K562 (cell line): ENCODE results near the gene PALLD. TPM values are rescaled to one million over a fixed set of nuclear protein-coding genes. Genes with fewer than 3 reads are reported as not detected.

ENCODE experiments used
- ATAC-seq: fragments of 200-7000 bp; cut with Tn5 transposase; 3 replicates; pipeline ENCODE4 v1.9.1; 2020; ENCODE audit warnings: moderate library complexity
- BruUV-seq: library from RNA; stranded (reverse); fragments of 400-500 nt; replicated peaks from 2 replicates; lab custom pipeline; 2021; lab: Mats Ljungman, UMichigan
- CTCF ChIA-PET: fragments of 300-600 bp; formaldehyde crosslinking; extraction: SDS; loops from one replicate; lab custom pipeline; 2021; ENCODE audit warnings: low intra/inter-chr PET ratio; lab: Yijun Ruan, JAX
- POLR2A ChIA-PET: fragments of 300-600, 350-650 bp; sonication (Branson Sonifier 250); formaldehyde crosslinking; extraction: SDS; loops from one replicate; lab custom pipeline; 2021; ENCODE audit warnings: antibody characterized with exemption, inconsistent platforms; lab: Yijun Ruan, JAX
- DNase-seq, 4 experiments: peaks; one replicate each; pipeline versions ENCODE4 v3.0.0 to v3.0.0-alpha.2; 2011 to 2018; ENCODE audit warnings: low spot score in 3 of 4, mixed read lengths in 3 of 4; ENCODE audit errors: extremely low read depth in 1 of 4
- FAIRE-seq: peaks from 2 replicates; lab custom pipeline; 2011; peaks lifted over from hg19 to GRCh38; lab: Jason Lieb, UNC
- H2AFZ ChIP-seq: 2 replicates; pipeline ENCODE4 v1.6.0; 2011; ENCODE audit warnings: low read depth, low read length, control low read depth, inconsistent platforms
- H3K27ac ChIP-seq: fragments of 200-600 bp; 3 replicates; pipeline ENCODE4 v1.8.0; 2011; ENCODE audit warnings: low read depth, mild to moderate bottlenecking, control low read depth, inconsistent platforms, low read length, moderate library complexity, mixed read lengths; ENCODE audit errors: extremely low read depth
- H3K27me3 ChIP-seq, 2 experiments: fragments of 300-600 bp in 1 of 2; 2 replicates in 1 of 2; 3 replicates in 1 of 2; pipeline versions ENCODE4 v1.6.0 to v1.8.0; 2011; ENCODE audit warnings: inconsistent platforms in 2 of 2, low read length in 2 of 2, mild to moderate bottlenecking in 1 of 2, mixed read lengths in 1 of 2, moderate library complexity in 1 of 2; ENCODE audit not compliant: control insufficient read depth in 2 of 2, insufficient read depth in 2 of 2
- H3K36me3 ChIP-seq: fragments of 300-600 bp; 3 replicates; pipeline ENCODE4 v1.8.0; 2011; ENCODE audit warnings: mild to moderate bottlenecking, low read length, inconsistent platforms; ENCODE audit not compliant: control insufficient read depth, insufficient read depth
- H3K4me1 ChIP-seq, 2 experiments: fragments of 200-600 bp in 1 of 2; replicated peaks in 1 of 2; 2 replicates in 1 of 2; 3 replicates in 1 of 2; pipeline versions ENCODE4 v1.5.1 to v1.8.0; 2011; ENCODE audit warnings: inconsistent platforms in 2 of 2, low read length in 2 of 2, mild to moderate bottlenecking in 1 of 2, mixed read lengths in 1 of 2, moderate library complexity in 1 of 2; ENCODE audit not compliant: control insufficient read depth in 2 of 2, insufficient read depth in 2 of 2
- H3K4me2 ChIP-seq: 2 replicates; pipeline ENCODE4 v1.6.1; 2011; ENCODE audit warnings: low read length, control low read depth, inconsistent platforms, mixed read lengths; ENCODE audit not compliant: insufficient read depth
- H3K4me3 ChIP-seq: fragments of 200-600 bp; sonication (generic), shearing (Covaris generic); 2 replicates; pipeline ENCODE4 v1.5.1; 2016; ENCODE audit warnings: control low read depth, inconsistent platforms
- H3K79me2 ChIP-seq: fragments of 200-600 bp; 3 replicates; pipeline ENCODE4 v1.8.0; 2011; ENCODE audit warnings: low read length, inconsistent platforms; ENCODE audit not compliant: control insufficient read depth, insufficient read depth
- H3K9ac ChIP-seq, 2 experiments: 2 replicates each; pipeline versions ENCODE4 v1.6.0 to v1.6.1; 2011; ENCODE audit warnings: low read depth in 2 of 2, low read length in 2 of 2, control low read depth in 1 of 2, inconsistent platforms in 1 of 2, mild to moderate bottlenecking in 1 of 2, mixed read lengths in 1 of 2; ENCODE audit not compliant: insufficient read depth in 1 of 2
- H3K9me1 ChIP-seq: one replicate; pipeline ENCODE4 v1.6.0; 2011; ENCODE audit warnings: inconsistent platforms, mild to moderate bottlenecking, low read length, moderate library complexity; ENCODE audit not compliant: control insufficient read depth, insufficient read depth
- H3K9me3 ChIP-seq: replicated peaks from 2 replicates; pipeline ENCODE4 v1.5.1; 2011; ENCODE audit warnings: low read depth, low read length, inconsistent platforms; ENCODE audit not compliant: control insufficient read depth, insufficient read depth
- H4K20me1 ChIP-seq: replicated peaks from 2 replicates; pipeline ENCODE4 v1.6.1; 2011; ENCODE audit warnings: low read length, inconsistent platforms, mixed read lengths; ENCODE audit not compliant: control insufficient read depth, insufficient read depth
- ATF4 ChIP-seq: fragments of 450-650 bp; formaldehyde crosslinking; IDR thresholded peaks from 2 replicates; pipeline ENCODE4 v1.4.0; 2022; ENCODE audit warnings: mild to moderate bottlenecking, moderate library complexity
- DLX4 ChIP-seq: fragments of 250-450 bp; sonication (Bioruptor Pico); IDR thresholded peaks from 2 replicates; pipeline ENCODE4 v1.6.1; 2021; ENCODE audit warnings: mild to moderate bottlenecking
- E2F4 ChIP-seq: sonication (generic); formaldehyde crosslinking; IDR thresholded peaks from 2 replicates; pipeline ENCODE4 v1.8.0; 2022; ENCODE audit warnings: mild to moderate bottlenecking, low read depth, missing genetic modification reagents
- SMAD2 ChIP-seq: fragments of 150-350 bp; IDR thresholded peaks from 2 replicates; pipeline ENCODE4 v1.6.1; 2014; ENCODE audit warnings: low read depth, mild to moderate bottlenecking, low read length
- SRSF9 ChIP-seq: fragments of 200-400 bp; formaldehyde crosslinking; IDR thresholded peaks from 2 replicates; pipeline ENCODE4 v1.6.1; 2017; ENCODE audit warnings: low read depth, low read length, borderline replicate concordance
- WGBS: fragments of 100-300 bp; shearing (Covaris generic); methylation state at CpG from one replicate; pipeline ENCODE4 v1.1.6; 2016; ENCODE audit warnings: low coverage, mixed read lengths; ENCODE audit not compliant: insufficient coverage; ENCODE audit errors: missing lambda C conversion rate; 5-methylcytosine and 5-hydroxymethylcytosine counted together
- in situ Hi-C: fragments of 300-500 bp; cut with MboI; formaldehyde crosslinking; loops from 4 replicates; pipeline ENCODE4 v1.15.0; 2018; ENCODE audit warnings: inconsistent platforms, mixed read lengths
- intact Hi-C: fragments of 100-400 bp; cut with micrococcal nuclease; formaldehyde crosslinking; loops from 2 replicates; pipeline ENCODE4 v1.14.2; 2022
- polyA plus RNA-seq, 8 experiments: library from polyadenylated mRNA; depleted of rRNA in 4 of 8; stranded (reverse) in 5 of 8; unstranded in 3 of 8; fragments of >200 nt; fragmentation: Nextera tagmentation in 2 of 8; fragmentation: Illumina TruSeq in 1 of 8; extraction: Ambion mirVana in 2 of 8; extraction: Trizol in 1 of 8; gene quantifications; 2 replicates each; pipeline versions ENCODE4 v1.2.1 to v1.2.3, GENCODE V29; 2011 to 2014; ENCODE audit warnings: inconsistent platforms in 1 of 8, missing spikeins in 1 of 8
- total RNA-seq, 7 experiments: library from RNA; depleted of rRNA in 6 of 7; stranded (reverse); fragments of >200 nt in 6 of 7; fragmentation: Illumina TruSeq in 2 of 7; extraction: Trizol in 2 of 7; gene quantifications; 2 replicates each; pipeline versions ENCODE4 v1.2.1 to v1.2.3, GENCODE V29; 2011 to 2021; ENCODE audit warnings: low replicate concordance in 1 of 7

PALLD gene
- total and polyA plus RNA-seq, 9 of the 15 experiments (the other 6 are each of a cell fraction or from before 2014, with no cell fraction given), result 0.01 to 0.35 (median 0.06) TPM; not detected in 3

- Histone ChIP-seq H3K79me2 (no peaks in the 10 kb centered on the region), H3K9me3 (no peaks in the 10 kb centered on the region), H2AFZ (no peak overlapping the region), H4K20me1 (no peaks in the 10 kb centered on the region), H3K36me3 (no peaks in the 10 kb centered on the region), H3K27me3 (no peaks in the 10 kb centered on the region), H3K9me1 (no peaks in the 10 kb centered on the region), H3K4me2 (no peak overlapping the region), H3K27ac (no peak overlapping the region), H3K9ac (no peak overlapping the region), H3K4me3 (no peak overlapping the region), H3K4me1 (no peaks in the 10 kb centered on the region)
- DNase-seq, result no peak
- ChIA-PET POLR2A (no interaction called here), CTCF (no interaction called here)
- 0% methylated on average over 3 of the region's 3 CpGs for WGBS
- no TSS peak for BruUV-seq
- FAIRE-seq, result no peak
- no peak for ATAC-seq
- in situ Hi-C loops, result no loop called here
- TF ChIP-seq SRSF9, result no peak
- no peak for TF ChIP-seq DLX4
- no peak for TF ChIP-seq SMAD2
- TF ChIP-seq E2F4 (CRISPR knock-in tag), result no peak
- TF ChIP-seq ATF4 (CRISPR knock-in tag), result no peak
- intact Hi-C loops, result no loop called here
Observed at GRCh38 chr4:168659741-168660465, 163.1 kb downstream of the PALLD start.
